ENCODE results near the gene COL18A1.

Gene COL18A1

DNA sequence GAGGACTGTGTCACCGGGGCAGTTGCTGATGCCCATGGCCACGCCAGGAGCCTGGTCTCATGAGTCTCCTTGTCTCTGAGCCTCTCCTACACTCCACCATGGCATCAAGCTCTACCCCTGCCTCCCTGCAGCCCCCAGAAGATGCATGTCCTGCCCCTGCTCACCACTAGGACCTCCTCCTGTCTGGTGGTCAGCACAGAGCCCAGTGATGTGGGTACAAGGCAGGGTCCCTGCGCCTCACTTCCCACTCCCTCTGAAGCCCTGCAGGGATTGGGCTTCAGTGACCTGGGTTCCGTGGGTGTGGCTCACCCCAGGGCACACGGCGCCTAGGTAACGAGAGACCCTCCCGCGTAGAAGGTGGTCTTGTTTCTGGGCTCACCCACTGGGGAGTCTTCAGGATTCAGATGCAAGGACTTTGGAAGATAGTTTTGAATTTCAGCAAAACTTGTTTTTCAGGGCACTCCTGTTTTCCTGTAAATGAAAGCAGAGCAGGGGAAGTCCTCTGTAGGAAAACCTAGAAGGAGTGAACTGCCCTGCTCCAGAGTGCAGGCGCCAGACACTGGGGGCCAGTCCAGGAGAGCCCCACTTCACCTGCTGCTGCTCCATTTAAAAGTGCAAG lies 2.8 kb downstream of the COL18A1 start:
- Histone ChIP-seq H3K9ac (ENCODE audit: low read depth, low read length) (peak overlapping the region; percentile 75; the same call in 1 of the 2 replicates), H3K36me3 (ENCODE audit: insufficient read depth, low read length) (0 out of 2 replicates have a peak, but pooled peaks cover 6% of the 10 kb centered on the region), H3K4me1 (ENCODE audit: insufficient read depth, low read length) (peaks cover 42% of the 10 kb centered on the region), H3K9me3 (ENCODE audit: control insufficient read depth, insufficient read depth, low read length) (no peaks in the 10 kb centered on the region)

DNA sequence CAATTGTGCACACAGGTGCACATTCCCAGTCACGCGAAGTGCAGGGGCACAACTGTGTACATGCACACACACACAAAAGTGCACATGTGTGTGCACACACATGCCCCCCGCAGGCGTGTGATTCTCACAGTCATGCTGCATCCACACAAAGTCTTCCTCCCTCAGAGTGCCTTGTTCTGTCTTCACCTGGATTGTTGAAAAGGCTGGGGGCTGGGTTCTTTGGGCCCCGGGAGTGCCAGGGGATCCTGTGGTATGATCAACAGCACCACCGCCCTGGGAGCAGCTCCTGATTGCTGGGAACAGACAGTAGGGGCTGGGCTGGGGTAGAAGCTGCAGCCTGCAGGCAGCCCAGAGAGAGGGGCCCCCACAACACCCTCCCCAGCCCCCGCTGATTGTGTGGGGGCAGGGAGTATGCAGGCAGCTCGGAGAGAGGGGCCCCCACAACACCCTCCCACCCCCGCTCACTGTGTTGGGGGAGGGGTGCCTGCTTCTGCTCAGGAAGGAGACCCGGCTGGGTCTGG lies 3.4 kb downstream of the COL18A1 start:
- Histone ChIP-seq H3K36me3 (ENCODE audit: insufficient read depth, low read length) (0 out of 2 replicates have a peak, but pooled peaks cover 6% of the 10 kb centered on the region), H3K9ac (ENCODE audit: low read depth, low read length) (no peak overlapping the region), H3K4me1 (ENCODE audit: insufficient read depth, low read length) (peaks cover 46% of the 10 kb centered on the region), H3K9me3 (ENCODE audit: control insufficient read depth, insufficient read depth, low read length) (no peaks in the 10 kb centered on the region)

DNA sequence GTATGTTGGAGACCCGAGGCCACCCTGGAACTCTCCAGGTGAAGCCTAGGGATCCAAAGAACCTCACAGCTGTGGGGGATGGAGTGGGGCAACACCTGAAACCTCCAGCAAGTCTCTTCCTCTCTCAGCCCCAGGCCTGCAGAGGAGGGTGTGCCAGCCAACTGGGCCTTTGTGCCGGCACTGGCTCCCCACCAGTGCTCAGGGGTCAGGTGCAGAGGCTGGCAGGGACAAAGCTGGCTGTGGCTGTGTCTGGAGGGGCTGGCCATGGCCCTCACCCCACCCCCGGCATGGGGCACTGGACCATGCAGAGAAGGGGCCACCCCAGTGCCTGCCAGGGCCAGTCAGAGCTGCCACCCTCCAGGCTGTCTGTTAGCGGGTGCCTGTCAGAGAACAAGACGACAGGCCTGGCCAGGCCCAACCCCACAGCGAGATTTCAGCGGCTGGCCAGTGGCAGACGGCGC lies 3.9 kb downstream of the COL18A1 start:
- Histone ChIP-seq H3K9me3 (ENCODE audit: control insufficient read depth, insufficient read depth, low read length) (no peaks in the 10 kb centered on the region), H3K4me1 (ENCODE audit: insufficient read depth, low read length) (peaks cover 44% of the 10 kb centered on the region), H3K9ac (ENCODE audit: low read depth, low read length) (no peak overlapping the region), H3K36me3 (ENCODE audit: insufficient read depth, low read length) (0 out of 2 replicates have a peak, but pooled peaks cover 6% of the 10 kb centered on the region)

DNA sequence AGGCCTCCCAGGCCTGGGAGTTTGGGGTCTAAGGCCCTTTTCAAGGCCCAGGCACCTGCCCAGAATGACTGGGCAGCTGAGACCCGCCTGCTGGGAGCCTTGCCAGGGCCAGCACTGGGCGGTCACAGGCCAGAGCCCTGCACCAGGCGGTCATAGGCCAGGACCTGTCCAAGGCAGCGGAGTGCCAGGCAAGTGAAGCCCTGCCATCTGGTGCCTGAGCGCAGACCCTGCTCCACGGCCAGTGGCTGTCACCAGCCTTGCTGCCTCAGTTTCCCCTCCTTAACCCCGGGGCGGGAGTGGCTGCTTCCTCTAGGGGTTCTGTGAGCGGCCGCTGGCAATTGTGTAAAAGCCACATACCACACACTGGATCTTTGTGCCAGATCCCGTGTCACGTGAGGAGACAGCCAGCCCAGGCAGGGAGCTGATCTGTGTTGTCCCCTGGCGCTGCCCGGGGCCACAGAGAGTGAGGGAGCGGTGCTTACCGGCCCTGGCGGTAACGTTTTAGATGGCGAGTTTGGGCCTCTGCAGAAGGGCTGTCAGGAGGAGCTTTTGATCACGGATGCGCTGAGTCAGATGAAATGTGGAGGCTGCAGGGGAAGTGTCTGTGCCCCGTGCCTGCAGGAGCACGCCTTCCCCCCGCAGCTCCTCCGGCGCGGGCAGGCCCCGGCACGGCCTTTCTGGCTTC lies 4.6 kb downstream of the COL18A1 start:
- H3K36me3 ChIP-seq (ENCODE audit: insufficient read depth, low read length), result 0 out of 2 replicates have a peak, but pooled peaks cover 6% of the 10 kb centered on the region
- H3K9me3 ChIP-seq (ENCODE audit: control insufficient read depth, insufficient read depth, low read length), result no peaks in the 10 kb centered on the region
- no peak overlapping the region for H3K9ac ChIP-seq (ENCODE audit: low read depth, low read length)
- peaks cover 44% of the 10 kb centered on the region for H3K4me1 ChIP-seq (ENCODE audit: insufficient read depth, low read length)

DNA sequence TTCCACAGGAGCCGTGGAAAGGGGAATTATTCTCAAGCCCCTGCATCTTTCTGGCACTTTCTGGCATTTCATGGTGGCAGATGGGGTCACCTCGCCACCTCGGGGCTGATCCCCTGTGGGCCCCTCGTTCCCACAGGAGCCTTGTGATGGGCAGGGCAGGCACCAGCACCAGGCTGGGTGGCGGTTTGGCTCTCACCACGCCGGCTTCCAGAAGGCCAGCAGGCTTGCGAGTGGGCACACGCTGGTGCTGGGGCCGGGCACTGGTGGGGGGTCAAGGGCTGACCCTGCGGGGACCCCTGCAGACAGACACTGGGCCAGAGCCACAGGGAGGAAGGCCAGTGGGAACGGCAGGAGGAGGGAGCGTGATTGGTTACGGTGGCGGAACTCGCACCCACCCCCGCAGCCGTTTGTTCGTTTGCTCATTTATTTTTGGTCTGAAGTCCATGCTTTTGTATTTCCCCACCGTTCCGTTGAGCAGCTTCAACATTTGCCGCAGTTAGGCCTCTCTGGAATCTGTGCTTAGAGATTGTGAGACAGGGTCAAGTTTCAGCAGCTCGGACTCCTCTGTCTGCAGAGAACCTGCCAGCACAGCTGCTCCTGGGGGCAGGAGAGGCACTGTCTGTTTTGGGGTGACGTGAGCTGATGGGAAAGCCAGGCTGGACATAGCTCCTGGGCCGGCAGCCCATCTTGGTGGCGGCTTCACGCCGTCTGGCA lies 5.3 kb downstream of the COL18A1 start:
- H3K36me3 ChIP-seq (ENCODE audit: insufficient read depth, low read length), result 0 out of 2 replicates have a peak, but pooled peaks cover 6% of the 10 kb centered on the region

DNA sequence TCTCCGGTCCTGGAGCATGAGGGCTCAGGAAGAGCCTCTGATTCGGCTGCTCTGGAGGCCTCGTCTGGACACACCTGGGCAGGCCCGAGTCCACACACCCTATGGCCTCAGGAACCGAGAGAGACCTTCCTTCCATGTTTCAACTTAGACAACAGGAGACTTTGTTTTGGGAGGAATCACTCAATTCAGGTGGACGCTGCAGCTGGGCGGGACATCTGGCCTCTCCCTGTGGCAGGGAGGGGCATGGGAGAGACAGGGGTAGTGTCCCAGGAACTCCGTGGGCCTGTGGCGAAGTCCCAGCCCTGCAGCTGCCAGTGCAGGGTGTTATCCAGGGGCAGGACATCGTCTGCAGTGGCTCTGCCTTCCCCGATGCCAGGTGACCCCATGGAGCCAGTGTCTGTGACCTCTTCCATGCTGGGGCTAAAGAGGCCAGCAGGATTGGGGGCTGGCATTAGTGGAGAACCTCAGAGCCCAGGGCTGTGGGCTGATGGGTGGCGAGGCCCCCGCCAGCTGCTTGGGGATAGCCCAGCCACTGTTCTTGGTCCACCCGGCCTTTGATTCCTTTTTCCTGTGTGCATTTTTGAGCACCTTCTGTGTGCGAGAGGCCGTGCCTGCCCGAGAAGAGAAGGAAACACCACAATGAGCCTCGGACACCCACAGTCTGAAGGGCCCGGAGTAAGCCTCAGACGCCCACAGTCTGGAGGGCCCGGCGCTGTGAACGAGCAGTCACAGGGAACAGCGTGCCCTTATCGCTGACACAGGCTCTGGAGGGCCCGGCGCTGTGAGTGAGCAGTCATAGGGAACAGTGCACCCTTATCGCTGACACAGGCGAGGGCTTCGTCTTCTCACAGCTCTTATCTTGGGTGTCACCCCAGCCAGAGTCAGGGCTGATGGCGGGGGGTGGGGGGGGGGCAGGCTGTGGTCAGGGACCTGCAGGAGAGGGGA lies 6.2 kb downstream of the COL18A1 start:
- Histone ChIP-seq H3K4me1 (ENCODE audit: insufficient read depth, low read length) (peaks cover 53% of the 10 kb centered on the region), H3K9ac (ENCODE audit: low read depth, low read length) (no peak overlapping the region), H3K36me3 (ENCODE audit: insufficient read depth, low read length) (0 out of 2 replicates have a peak, but pooled peaks cover 6% of the 10 kb centered on the region), H3K9me3 (ENCODE audit: control insufficient read depth, insufficient read depth, low read length) (no peaks in the 10 kb centered on the region)

More for the DNA sequence above, 5.3 kb downstream of the COL18A1 start:
- Histone ChIP-seq H3K9ac (ENCODE audit: low read depth, low read length) (no peak overlapping the region), H3K9me3 (ENCODE audit: control insufficient read depth, insufficient read depth, low read length) (no peaks in the 10 kb centered on the region), H3K4me1 (ENCODE audit: insufficient read depth, low read length) (peaks cover 47% of the 10 kb centered on the region)

DNA sequence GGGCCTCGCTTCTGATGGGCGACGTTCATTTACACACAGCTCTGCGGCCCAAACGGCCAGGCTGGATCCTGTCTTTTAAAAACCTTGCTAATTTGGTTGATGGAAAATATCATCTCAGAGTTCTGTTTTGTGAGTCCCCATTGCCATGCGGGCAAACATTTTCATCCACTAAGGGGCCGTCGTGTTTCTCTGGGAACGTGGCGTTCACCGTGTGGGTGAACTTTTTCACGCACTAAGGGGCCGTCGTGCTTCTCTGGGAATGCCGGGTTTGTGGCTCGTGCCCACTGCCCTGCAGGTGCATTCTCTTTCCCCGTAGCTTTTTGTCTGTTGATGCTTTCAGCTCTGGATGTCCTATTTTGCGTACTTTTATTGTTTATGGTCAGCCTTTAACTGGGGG lies 6.8 kb downstream of the COL18A1 start:
- Histone ChIP-seq H3K36me3 (ENCODE audit: insufficient read depth, low read length) (0 out of 2 replicates have a peak, but pooled peaks cover 8% of the 10 kb centered on the region), H3K9ac (ENCODE audit: low read depth, low read length) (no peak overlapping the region), H3K4me1 (ENCODE audit: insufficient read depth, low read length) (peaks cover 59% of the 10 kb centered on the region), H3K9me3 (ENCODE audit: control insufficient read depth, insufficient read depth, low read length) (no peaks in the 10 kb centered on the region)

DNA sequence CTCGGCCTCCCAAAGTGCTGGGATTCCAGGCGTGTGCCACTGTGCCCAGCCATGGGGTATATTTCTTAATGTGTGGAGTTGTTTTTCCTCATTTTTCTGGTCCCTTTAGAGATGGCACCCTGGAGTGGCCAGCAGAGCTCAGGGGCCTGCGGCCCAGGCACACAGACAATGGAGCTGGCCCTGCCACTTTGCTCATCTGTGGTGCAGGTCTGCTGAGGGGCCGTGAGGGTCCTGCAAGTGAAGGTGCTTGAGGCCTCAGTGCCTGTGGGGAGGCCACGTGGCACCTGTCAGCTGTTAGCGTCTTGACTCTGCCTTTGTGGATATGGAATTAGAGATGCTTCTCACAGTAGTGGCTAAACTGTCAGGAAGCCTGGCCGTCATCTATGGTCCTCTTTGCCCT lies 7.5 kb downstream of the COL18A1 start:
- peaks cover 61% of the 10 kb centered on the region for H3K4me1 ChIP-seq (ENCODE audit: insufficient read depth, low read length)

DNA sequence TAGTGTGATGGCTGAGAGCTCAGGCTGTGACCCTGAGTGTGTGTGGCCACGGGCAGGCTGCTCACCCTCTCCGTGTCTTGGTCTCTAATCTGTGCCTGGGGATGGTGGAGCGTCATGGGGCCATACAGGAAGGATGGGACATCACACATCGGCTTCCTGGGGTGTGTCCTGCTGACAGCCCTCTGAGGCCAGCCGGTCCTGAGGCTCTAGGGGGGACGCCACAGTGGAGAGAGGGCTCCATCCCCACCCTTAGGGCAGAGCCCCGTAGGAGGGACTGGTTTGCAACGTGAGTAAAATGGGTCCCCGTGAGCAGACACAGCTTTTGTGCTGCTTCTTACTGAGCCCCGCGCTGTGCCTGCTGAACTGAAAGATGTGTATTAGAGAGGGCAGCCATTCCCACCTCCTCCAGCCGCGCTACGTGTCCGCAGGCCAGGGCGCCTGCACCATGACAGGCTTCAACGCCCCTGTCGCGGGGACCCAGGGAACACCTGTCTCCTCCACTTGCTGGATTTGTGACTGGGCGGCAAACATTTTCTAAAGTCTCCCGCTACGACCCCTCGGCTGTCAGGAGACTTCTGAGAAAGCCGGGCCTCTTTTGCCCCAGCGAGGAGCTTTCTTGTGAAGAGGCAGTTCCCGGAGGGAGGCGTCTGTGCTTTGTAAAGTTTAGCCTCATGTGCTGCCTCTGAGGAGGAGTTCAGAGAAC lies 8.1 kb downstream of the COL18A1 start:
- peaks cover 59% of the 10 kb centered on the region for H3K4me1 ChIP-seq (ENCODE audit: insufficient read depth, low read length)
- 0 out of 2 replicates have a peak, but pooled peaks cover 2% of the 10 kb centered on the region for H3K36me3 ChIP-seq (ENCODE audit: insufficient read depth, low read length)
- no peak overlapping the region for H3K9ac ChIP-seq (ENCODE audit: low read depth, low read length)
- H3K9me3 ChIP-seq (ENCODE audit: control insufficient read depth, insufficient read depth, low read length), result no peaks in the 10 kb centered on the region

More for the DNA sequence above, 7.5 kb downstream of the COL18A1 start:
- 0 out of 2 replicates have a peak, but pooled peaks cover 6% of the 10 kb centered on the region for H3K36me3 ChIP-seq (ENCODE audit: insufficient read depth, low read length)
- H3K9me3 ChIP-seq (ENCODE audit: control insufficient read depth, insufficient read depth, low read length), result no peaks in the 10 kb centered on the region
- no peak overlapping the region for H3K9ac ChIP-seq (ENCODE audit: low read depth, low read length)

DNA sequence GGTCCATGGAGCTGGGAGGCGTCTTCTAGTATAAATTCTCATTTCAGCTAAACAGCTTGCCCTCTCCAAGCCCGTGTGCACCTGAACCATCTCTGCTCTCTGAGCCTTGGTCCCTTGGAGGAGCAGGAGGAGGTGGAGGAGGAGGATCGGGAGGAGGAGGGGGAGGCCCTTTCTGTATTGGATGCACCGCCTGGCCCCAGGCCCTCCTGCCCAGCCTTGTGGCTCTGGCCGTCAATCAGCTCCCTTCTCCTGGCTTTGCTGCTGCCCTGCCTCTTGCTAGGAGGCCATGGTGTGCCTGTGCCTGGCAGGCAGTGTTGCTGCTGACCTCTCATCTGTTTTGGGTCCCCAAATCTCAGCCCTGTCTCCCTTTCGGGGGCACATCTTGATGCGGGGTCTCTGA lies 9.0 kb downstream of the COL18A1 start:
- 0 out of 2 replicates have a peak, but pooled peaks cover 2% of the 10 kb centered on the region for H3K36me3 ChIP-seq (ENCODE audit: insufficient read depth, low read length)
- no peak overlapping the region for H3K9ac ChIP-seq (ENCODE audit: low read depth, low read length)
- peaks cover 54% of the 10 kb centered on the region for H3K4me1 ChIP-seq (ENCODE audit: insufficient read depth, low read length)
- H3K9me3 ChIP-seq (ENCODE audit: control insufficient read depth, insufficient read depth, low read length), result no peaks in the 10 kb centered on the region

DNA sequence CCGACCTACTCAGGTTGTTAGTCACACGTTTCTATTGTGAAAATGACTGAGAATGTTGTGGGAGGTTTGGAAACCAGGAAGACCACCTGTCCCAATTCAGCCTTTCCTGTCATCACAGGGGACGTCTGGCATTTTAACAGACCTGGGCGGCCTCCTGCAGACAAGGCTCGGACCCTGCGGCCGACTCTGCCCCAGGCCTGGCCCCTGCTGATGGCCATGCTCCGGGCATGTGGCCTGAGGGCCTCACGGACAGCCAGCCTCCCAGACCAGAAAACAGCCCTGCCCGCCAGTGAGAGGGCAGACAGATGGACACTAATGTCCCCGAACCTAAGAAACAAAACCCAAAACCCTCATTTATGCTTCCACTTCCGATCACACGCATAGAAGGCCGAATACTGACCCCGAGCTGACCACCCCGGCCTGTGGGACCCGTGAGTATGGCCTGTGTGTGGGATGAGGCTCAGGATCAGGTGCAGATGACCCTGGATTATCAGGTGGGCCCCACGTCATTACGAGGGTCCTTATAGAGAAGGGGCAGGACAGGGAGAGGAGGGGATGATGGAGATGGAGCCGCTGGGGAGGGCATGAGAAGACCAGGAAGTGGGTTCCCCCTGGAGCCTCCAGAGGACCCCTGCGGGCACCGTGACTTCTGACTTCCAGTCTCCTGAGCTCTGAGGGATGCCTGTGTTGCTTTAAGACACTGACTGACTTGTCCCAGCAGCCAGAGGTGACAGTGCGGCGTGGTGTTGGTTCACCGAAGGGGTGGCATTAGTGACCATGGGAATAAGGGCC lies 9.6 kb downstream of the COL18A1 start:
- Histone ChIP-seq H3K9me3 (ENCODE audit: control insufficient read depth, insufficient read depth, low read length) (no peaks in the 10 kb centered on the region), H3K4me1 (ENCODE audit: insufficient read depth, low read length) (peaks cover 48% of the 10 kb centered on the region), H3K36me3 (ENCODE audit: insufficient read depth, low read length) (0 out of 2 replicates have a peak, but pooled peaks cover 2% of the 10 kb centered on the region), H3K9ac (ENCODE audit: low read depth, low read length) (no peak overlapping the region)

DNA sequence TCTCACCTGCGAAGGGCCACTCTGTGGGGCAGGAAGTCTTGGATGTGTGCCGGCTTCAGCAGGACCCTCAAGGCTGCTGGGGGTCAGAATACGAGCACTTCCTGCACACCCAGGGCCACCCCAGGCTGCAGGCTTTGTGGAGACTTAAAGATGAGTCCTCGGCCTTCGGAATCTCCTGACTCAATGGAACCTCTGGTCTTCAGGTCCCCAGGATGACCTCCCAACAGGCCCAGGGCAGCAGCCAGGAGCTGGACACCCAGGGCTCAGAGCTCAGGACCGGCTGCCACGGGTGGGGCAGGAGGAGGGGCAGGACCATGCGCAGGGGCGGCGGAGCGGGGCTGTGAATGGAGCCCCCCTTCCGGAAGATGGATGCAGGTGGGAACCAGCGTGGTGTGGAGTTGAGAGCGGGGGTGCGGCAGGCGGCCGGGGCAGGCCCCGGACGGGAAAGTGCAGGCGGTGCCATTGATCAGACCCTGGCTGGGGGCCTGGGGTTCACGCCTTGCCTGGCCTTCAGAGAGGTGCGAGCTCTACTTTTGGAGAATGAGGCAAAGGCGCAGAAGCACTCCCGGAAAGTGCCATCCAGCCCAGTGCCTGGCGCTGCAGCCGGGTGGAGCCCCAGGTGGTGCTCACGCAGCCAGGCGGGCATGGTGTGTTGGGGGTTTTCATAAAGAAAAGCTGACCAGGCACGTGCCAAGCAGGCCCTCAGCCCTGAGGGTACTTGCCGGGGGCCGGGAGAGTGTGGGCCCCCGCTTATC lies 10.4 kb downstream of the COL18A1 start:
- no peak overlapping the region for H3K9ac ChIP-seq (ENCODE audit: low read depth, low read length)
- H3K4me1 ChIP-seq (ENCODE audit: insufficient read depth, low read length), result peaks cover 45% of the 10 kb centered on the region
- H3K36me3 ChIP-seq (ENCODE audit: insufficient read depth, low read length), result 0 out of 2 replicates have a peak, but pooled peaks cover 2% of the 10 kb centered on the region
- H3K9me3 ChIP-seq (ENCODE audit: control insufficient read depth, insufficient read depth, low read length), result no peaks in the 10 kb centered on the region
